CD14-positive monocyte (primary cell): ENCODE data around the gene SCAPER. TPM values are rescaled to one million over a fixed set of nuclear protein-coding genes. Genes with fewer than 3 reads are reported as not detected.
"Not testable (repeated sequence)": the region's sequence is repeated elsewhere in the genome, so short reads cannot be mapped to it uniquely, and the experiment has no call there.

Experiments used
- DNase-seq, 3 donors: peaks; one replicate each; pipeline ENCODE4 v3.0.0-alpha.2; 2011 to 2022
- H2AFZ ChIP-seq: 2 replicates; pipeline ENCODE4 v1.6.0; 2012; ENCODE audit warnings: mild to moderate bottlenecking, low read depth, low read length, inconsistent platforms; ENCODE audit not compliant: insufficient read depth, poor library complexity, severe bottlenecking
- H3K27ac ChIP-seq, 2 donors: 1 replicate in 1 of 2; 2 replicates in 1 of 2; pipeline ENCODE4 v1.5.1; 2012 to 2013; ENCODE audit warnings: low read length in 2 of 2, control low read depth in 1 of 2, inconsistent platforms in 1 of 2, low read depth in 1 of 2, mild to moderate bottlenecking in 1 of 2
- H3K27me3 ChIP-seq, 2 donors: one replicate each; pipeline versions ENCODE4 v1.6.0 to v1.6.1; 2011 to 2013; ENCODE audit warnings: low read length in 2 of 2; ENCODE audit not compliant: control insufficient read depth in 2 of 2, insufficient read depth in 2 of 2
- H3K36me3 ChIP-seq, 2 donors: replicated peaks in 1 of 2; 1 replicate in 1 of 2; 2 replicates in 1 of 2; pipeline versions ENCODE4 v1.5.1 to v1.6.1; 2012 to 2013; ENCODE audit warnings: low read length in 2 of 2, control low read depth in 1 of 2, inconsistent platforms in 1 of 2, mild to moderate bottlenecking in 1 of 2; ENCODE audit not compliant: insufficient read depth in 2 of 2, control insufficient read depth in 1 of 2
- H3K4me1 ChIP-seq, 2 donors: 1 replicate in 1 of 2; 2 replicates in 1 of 2; pipeline versions ENCODE4 v1.5.1 to v1.6.1; 2012 to 2013; ENCODE audit warnings: low read length in 2 of 2, control low read depth in 1 of 2, inconsistent platforms in 1 of 2, mild to moderate bottlenecking in 1 of 2, moderate library complexity in 1 of 2; ENCODE audit not compliant: insufficient read depth in 2 of 2, control insufficient read depth in 1 of 2
- H3K4me2 ChIP-seq: replicated peaks from 2 replicates; pipeline ENCODE3; 2012; ENCODE audit warnings: low read length, moderate library complexity, mild to moderate bottlenecking; ENCODE audit not compliant: poor library complexity, severe bottlenecking; ENCODE audit errors: extremely low read depth
- H3K4me3 ChIP-seq, 3 experiments: fragments of 200-600 bp in 1 of 3; sonication (generic) in 1 of 3; replicated peaks in 1 of 3; 1 replicate in 2 of 3; 2 replicates in 1 of 3; pipeline ENCODE4 v1.5.1; 2011 to 2013; ENCODE audit warnings: low read length in 3 of 3, mild to moderate bottlenecking in 3 of 3, control low read depth in 2 of 3, low read depth in 2 of 3, inconsistent platforms in 1 of 3, moderate library complexity in 1 of 3
- H3K79me2 ChIP-seq: 2 replicates; pipeline ENCODE4 v1.6.0; 2012; ENCODE audit warnings: mild to moderate bottlenecking, control low read depth, inconsistent platforms, low read length, moderate library complexity; ENCODE audit not compliant: insufficient read depth
- H3K9ac ChIP-seq: 2 replicates; pipeline ENCODE4 v1.6.0; 2017; ENCODE audit warnings: low read length, mild to moderate bottlenecking; ENCODE audit not compliant: insufficient read depth, poor library complexity, severe bottlenecking
- H3K9me3 ChIP-seq, 2 donors: replicated peaks in 1 of 2; 1 replicate in 1 of 2; 2 replicates in 1 of 2; pipeline versions ENCODE4 v1.5.1 to v1.6.1; 2012 to 2013; ENCODE audit warnings: low read length in 2 of 2, control low read depth in 1 of 2; ENCODE audit not compliant: control insufficient read depth in 1 of 2, insufficient read depth in 1 of 2
- H4K20me1 ChIP-seq: 2 replicates; pipeline ENCODE4 v1.6.0; 2012; ENCODE audit warnings: mild to moderate bottlenecking, low read length, control low read depth, moderate library complexity; ENCODE audit not compliant: insufficient read depth
- H3K27ac Mint-ChIP-seq, 7 donors: one replicate each; pipeline ENCODE4 v1.8.0; 2020; ENCODE audit warnings: mild to moderate bottlenecking in 7 of 7, mixed read lengths in 7 of 7, moderate library complexity in 6 of 7, inconsistent platforms in 2 of 7
- H3K27me3 Mint-ChIP-seq, 3 donors: one replicate each; pipeline ENCODE4 v1.8.0; 2021 to 2022; ENCODE audit warnings: low read depth in 3 of 3, mild to moderate bottlenecking in 3 of 3, mixed read lengths in 3 of 3, moderate library complexity in 3 of 3, inconsistent platforms in 1 of 3
- H3K36me3 Mint-ChIP-seq, 2 donors: one replicate each; pipeline ENCODE4 v1.8.0; 2020; ENCODE audit warnings: mixed read lengths in 2 of 2, inconsistent platforms in 1 of 2, mild to moderate bottlenecking in 1 of 2
- H3K4me1 Mint-ChIP-seq: one replicate; pipeline ENCODE4 v1.8.0; 2020; ENCODE audit warnings: mild to moderate bottlenecking, mixed read lengths
- H3K4me3 Mint-ChIP-seq, 2 donors: one replicate each; pipeline ENCODE4 v1.8.0; 2020; ENCODE audit warnings: mild to moderate bottlenecking in 2 of 2, mixed read lengths in 2 of 2, moderate library complexity in 1 of 2
- H3K9me3 Mint-ChIP-seq, 7 donors: one replicate each; pipeline ENCODE4 v1.8.0; 2020 to 2022; ENCODE audit warnings: mixed read lengths in 7 of 7, mild to moderate bottlenecking in 6 of 7, moderate library complexity in 6 of 7, inconsistent platforms in 2 of 7
- WGBS: methylation state at CpG from one replicate; pipeline ENCODE4 v1.1.5; 2013; ENCODE audit warnings: missing lambda C conversion rate; ENCODE audit not compliant: insufficient coverage; 5-methylcytosine and 5-hydroxymethylcytosine counted together
- intact Hi-C, 2 donors: fragments of 100-400 bp; cut with micrococcal nuclease; formaldehyde crosslinking; loops; one replicate each; pipeline versions ENCODE4 v1.15.0 to v1.15.1; 2023
- polyA plus RNA-seq, 3 donors: library from polyadenylated mRNA; depleted of rRNA in 1 of 3; unstranded in 2 of 3; stranded (reverse) in 1 of 3; fragments of 300-500 nt in 2 of 3; fragments of >200 nt in 1 of 3; fragmentation: Illumina TruSeq in 2 of 3; gene quantifications; 1 replicate in 2 of 3; 2 replicates in 1 of 3; pipeline ENCODE4 v1.2.3, GENCODE V29; 2012 to 2021
- TF ChIP-seq, protein P1 (sequence below): fragments of 200-600 bp; IDR thresholded peaks from one replicate; pipeline ENCODE4 v1.8.0; 2022; ENCODE audit warnings: antibody characterized with exemption, mild to moderate bottlenecking

SCAPER gene
- polyA plus RNA-seq, 3 donors = 2.5 to 5.4 (median 4.2) TPM

- TF ChIP-seq, protein P1, sequence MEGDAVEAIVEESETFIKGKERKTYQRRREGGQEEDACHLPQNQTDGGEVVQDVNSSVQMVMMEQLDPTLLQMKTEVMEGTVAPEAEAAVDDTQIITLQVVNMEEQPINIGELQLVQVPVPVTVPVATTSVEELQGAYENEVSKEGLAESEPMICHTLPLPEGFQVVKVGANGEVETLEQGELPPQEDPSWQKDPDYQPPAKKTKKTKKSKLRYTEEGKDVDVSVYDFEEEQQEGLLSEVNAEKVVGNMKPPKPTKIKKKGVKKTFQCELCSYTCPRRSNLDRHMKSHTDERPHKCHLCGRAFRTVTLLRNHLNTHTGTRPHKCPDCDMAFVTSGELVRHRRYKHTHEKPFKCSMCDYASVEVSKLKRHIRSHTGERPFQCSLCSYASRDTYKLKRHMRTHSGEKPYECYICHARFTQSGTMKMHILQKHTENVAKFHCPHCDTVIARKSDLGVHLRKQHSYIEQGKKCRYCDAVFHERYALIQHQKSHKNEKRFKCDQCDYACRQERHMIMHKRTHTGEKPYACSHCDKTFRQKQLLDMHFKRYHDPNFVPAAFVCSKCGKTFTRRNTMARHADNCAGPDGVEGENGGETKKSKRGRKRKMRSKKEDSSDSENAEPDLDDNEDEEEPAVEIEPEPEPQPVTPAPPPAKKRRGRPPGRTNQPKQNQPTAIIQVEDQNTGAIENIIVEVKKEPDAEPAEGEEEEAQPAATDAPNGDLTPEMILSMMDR = no peak
- H3K4me1 ChIP-seq = no peaks in the 10 kb centered on the region
- peaks cover 0 to 5% of the 10 kb centered on the region in 2 donors for H3K36me3 ChIP-seq
- H3K9ac ChIP-seq = no peak overlapping the region
- no peaks in the 10 kb centered on the region for H3K27me3 ChIP-seq
- Mint-ChIP-seq H3K27ac (no peak overlapping the region), H3K27me3 (no peaks in the 10 kb centered on the region), H3K9me3 (peaks cover 0 to 4% (median 1%) of the 10 kb centered on the region in 7 donors), H3K36me3 (peaks cover 26% of the 10 kb centered on the region in 2 donors), H3K4me3 (no peak overlapping the region), H3K4me1 (no peaks in the 10 kb centered on the region)
- H3K9me3 ChIP-seq = no peaks in the 10 kb centered on the region
- H3K27ac ChIP-seq = no peak overlapping the region
- no CpG with 5 or more reads among the region's 3 CpGs for WGBS
- no peak overlapping the region for H3K4me2 ChIP-seq
- H2AFZ ChIP-seq = no peak overlapping the region
- DNase-seq = no peak
- H3K4me3 ChIP-seq = no peak overlapping the region
- intact Hi-C loops = no loop called here
- H3K79me2 ChIP-seq = no peaks in the 10 kb centered on the region
- no peaks in the 10 kb centered on the region for H4K20me1 ChIP-seq
Measured at GRCh38 chr15:76433798-76434400, 471.2 kb downstream of the SCAPER start.

- H3K9me3 ChIP-seq, H3K27ac ChIP-seq, intact Hi-C loops, H2AFZ ChIP-seq, H3K4me1 Mint-ChIP-seq, H3K27me3 Mint-ChIP-seq, H3K9me3 Mint-ChIP-seq, DNase-seq, H3K4me3 Mint-ChIP-seq, H3K27ac Mint-ChIP-seq, H3K79me2 ChIP-seq, H3K4me2 ChIP-seq, H4K20me1 ChIP-seq, H3K4me1 ChIP-seq, H3K9ac ChIP-seq, H3K36me3 ChIP-seq, H3K4me3 ChIP-seq, H3K27me3 ChIP-seq: not testable (repeated sequence)
- H3K36me3 Mint-ChIP-seq = peaks cover 30 to 31% of the 10 kb centered on the region in 2 donors
- WGBS = no CpG with 5 or more reads among the region's 1 CpG
Measured at GRCh38 chr15:76433036-76433435, 472.1 kb downstream of the SCAPER start.
